Left ventricle myocardium superior (tissue), 1 donor: Measurements from ENCODE around the gene ATG4D. TPM values are rescaled to one million over a fixed set of nuclear protein-coding genes. Genes with fewer than 3 reads are reported as not detected.

ENCODE experiments used
- ATAC-seq: fragments of 200-7000 bp; cut with Tn5 transposase; one replicate; pipeline ENCODE4 v1.9.1; 2020; ENCODE audit warnings: mild to moderate bottlenecking, moderate library complexity
- DNase-seq: peaks from one replicate; pipeline ENCODE4 v3.0.0-alpha.2; 2020
- intact Hi-C: fragments of 100-400 bp; cut with micrococcal nuclease; formaldehyde crosslinking; loops from one replicate; pipeline ENCODE4 v1.11.0; 2022
- long read RNA-seq: library from polyadenylated mRNA; unstranded; transcript quantifications from one replicate; pipeline ENCODE4 v2.0.0, GENCODE V29; 2021
- total RNA-seq: library from RNA; stranded (reverse); fragmentation: NEBNext Ultra II Directional; extraction: Animal tissue kit (Norgen Biotek cat#: 25700); gene quantifications from one replicate; pipeline ENCODE4 v1.2.1, GENCODE V29; 2021
- donor health status: DM: no; HTN: yes; CAD: no; lungs with severe emphysema.

ATG4D gene
- 61.4 TPM for total RNA-seq
- long read RNA-seq, transcript ATG4D-204 (10 exons, 1,752 nt) = minor isoform, 17 of 135 reads
- long read RNA-seq, transcript ATG4D-201 (10 exons, 1,949 nt) = major isoform, 66 of 135 reads
- long read RNA-seq, transcript ATG4D-208 (9 exons, 1,619 nt) = minor isoform, 19 of 135 reads
- long read RNA-seq, partial matches to known transcripts = 16 of 135 reads
- long read RNA-seq, other reads (novel, unspliced or antisense) = 16 of 135 reads

DNA sequence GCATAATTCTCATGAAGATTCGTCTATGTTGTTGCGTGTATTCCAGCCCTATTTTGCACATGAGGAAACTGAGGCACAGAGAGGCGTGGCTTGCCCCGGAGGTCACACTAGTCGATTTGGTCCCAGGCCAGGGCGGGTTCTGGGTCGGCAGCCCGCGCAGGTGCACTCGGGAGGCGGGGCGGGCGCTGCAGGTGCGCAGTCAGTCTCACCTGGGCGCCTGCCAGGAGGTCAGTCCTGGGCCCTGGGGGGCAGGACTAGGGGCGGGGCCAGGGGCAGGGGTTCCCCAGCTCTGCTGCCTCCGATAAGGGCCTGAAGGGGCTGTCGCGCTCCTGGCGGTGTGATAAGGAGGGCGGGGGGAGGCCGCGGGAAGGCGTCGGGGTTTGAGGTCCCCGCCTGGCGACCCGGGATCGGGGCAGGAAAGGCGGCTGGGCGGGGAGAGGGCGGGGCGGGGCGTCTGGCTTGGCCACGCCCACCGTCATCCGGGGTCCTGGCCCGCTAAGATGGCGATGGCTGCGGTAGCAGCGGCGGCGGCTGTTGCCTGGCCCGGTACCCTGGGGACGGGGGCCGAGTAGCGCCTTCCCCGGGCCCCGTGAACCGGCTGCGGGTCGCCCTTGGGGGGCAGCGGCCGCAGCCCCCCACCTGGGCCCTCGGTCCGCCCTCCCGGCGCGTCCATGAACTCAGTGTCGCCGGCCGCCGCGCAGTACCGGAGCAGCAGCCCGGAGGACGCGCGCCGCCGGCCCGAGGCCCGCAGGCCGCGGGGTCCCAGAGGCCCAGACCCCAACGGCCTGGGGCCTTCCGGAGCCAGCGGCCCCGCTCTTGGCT is at the start of gene ATG4D:
Gene ATG4D (plus strand): TSS at position 485 of the 822 bp plus-strand sequence. CDS start 187 bp downstream, at position 672.
- DNase-seq = peak; percentile 88
- ATAC-seq = peak; percentile 93
- intact Hi-C loops = no loop called here

DNA sequence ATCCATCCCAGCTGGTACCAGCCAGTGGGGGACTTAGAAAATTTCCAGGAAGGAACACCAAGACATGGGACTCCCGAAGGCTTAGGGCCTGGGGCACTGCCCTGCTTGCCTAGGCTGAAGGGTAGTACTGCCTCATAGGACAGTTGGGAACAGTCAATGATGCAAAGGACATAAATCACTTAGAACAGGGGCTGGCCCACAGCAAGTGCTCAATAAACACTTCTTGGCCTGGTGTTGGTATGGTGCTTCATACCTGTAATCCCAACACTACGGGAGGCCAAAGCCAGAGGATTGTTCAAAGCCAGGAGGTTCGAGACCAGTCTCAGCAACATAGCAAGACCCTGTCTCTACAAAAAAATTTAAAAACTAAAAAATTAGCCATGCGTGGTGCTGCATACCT is 46.3 kb upstream of the ATG4D start:
- intact Hi-C loops = no loop called here
- ATAC-seq (no peak), DNase-seq (no peak)

DNA sequence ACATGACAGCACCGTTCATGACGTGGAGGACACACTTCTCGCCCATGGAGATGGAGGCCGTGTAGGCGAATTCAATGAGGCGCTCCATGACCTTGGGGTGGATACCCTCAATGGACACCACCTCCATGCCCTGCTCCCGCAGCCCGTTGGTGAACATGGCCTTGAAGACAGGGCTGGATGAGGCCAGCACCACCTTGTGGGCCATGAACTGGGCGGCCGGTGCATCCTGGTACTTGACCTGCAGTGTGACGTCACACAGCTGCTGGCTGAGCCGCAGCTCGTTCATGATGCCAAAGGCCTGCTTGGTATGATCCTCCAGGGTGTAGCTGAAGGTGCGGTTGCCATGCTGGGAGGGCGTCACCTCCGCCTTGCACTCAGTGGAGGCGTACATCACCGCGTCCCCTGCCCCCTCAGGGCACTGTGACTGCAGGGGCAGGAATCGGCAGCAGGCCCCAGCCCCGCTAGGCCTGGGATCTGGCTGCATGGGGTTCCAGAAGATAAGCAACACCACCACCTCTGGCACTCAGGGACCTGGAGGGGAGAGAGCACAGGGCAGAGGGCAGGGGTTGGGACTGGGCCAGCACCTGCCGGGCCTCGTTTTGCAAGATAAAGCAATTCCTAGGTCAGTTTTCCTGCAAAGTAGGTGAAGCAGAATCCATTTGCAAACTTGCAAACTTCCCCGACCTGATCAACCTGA is 44.0 kb upstream of the ATG4D start:
- ATAC-seq (no peak), DNase-seq (no peak)
- intact Hi-C loops = no loop called here

DNA sequence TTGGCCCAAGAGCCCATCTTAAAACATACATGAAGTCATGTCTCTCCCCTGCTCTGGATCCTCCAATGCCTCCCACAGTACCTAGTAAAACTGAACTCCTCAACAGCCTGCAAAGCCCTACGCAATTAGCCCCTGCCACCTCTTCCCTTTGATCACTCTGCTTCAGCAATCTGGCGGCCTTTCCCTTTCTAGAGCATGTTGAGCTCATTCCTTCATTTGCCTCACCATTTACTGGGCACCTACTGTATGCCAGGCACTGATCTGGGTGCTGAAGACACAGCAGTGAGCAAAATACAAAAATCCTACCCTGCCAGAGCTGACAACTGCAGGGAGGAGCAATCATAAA is 43.5 kb upstream of the ATG4D start:
- ATAC-seq (no peak), DNase-seq (no peak)
- intact Hi-C loops = no loop called here

DNA sequence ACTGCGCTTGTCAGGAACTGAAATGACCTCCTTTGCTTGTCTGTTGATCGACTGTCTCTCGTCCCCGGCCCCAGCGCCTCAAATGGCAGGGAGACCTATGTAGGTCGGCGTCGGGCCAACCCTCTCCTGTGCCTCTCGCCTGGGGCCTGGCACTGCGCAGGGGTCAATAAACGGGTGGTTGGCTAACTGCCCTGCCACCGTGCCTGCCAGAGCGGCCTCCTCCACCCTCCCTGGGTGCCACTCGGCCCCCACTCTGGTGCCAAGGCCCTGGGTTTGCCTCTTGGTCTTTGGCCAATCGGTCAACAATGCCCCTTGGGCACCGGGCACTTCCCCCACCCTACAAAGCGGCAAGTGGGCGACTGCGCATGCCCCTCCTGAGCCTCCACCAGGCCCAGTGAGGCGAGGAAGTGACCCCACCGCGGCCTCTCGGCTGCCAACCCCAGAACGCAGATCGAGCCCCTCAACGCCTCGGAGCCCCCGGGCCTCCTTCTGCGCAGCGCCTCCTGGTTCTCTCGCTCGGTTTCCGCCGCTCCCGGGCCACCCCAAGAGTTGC is 41.7 kb upstream of the ATG4D start:
- intact Hi-C loops = no loop called here
- DNase-seq (peak; percentile 94), ATAC-seq (peak; percentile 77)

DNA sequence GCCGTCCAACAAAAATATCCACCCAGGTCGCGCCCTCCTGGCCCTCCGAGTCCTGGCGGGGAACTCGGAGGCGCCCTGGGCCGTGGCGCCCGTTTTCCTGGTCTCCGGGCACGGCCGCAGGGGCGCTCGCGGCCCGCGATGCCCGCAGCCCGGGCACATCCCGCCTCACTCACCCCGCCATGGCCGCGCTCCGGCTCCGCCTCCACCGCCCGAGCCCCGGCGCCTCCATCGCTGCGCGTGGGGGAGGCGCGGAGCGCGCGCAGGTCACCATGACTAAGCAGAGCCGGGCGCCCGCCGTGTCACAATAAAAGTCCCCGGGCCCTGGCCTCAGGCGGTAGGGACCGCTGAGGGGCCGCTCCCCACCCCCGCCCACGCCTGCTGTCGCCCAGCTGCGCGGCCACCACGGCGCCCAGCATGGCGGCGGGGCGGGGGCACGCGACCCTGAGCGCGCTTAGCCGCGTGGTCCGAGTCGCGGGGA is 41.1 kb upstream of the ATG4D start:
- DNase-seq (peak; percentile 98), ATAC-seq (peak; percentile 95)
- intact Hi-C loops = no loop called here

DNA sequence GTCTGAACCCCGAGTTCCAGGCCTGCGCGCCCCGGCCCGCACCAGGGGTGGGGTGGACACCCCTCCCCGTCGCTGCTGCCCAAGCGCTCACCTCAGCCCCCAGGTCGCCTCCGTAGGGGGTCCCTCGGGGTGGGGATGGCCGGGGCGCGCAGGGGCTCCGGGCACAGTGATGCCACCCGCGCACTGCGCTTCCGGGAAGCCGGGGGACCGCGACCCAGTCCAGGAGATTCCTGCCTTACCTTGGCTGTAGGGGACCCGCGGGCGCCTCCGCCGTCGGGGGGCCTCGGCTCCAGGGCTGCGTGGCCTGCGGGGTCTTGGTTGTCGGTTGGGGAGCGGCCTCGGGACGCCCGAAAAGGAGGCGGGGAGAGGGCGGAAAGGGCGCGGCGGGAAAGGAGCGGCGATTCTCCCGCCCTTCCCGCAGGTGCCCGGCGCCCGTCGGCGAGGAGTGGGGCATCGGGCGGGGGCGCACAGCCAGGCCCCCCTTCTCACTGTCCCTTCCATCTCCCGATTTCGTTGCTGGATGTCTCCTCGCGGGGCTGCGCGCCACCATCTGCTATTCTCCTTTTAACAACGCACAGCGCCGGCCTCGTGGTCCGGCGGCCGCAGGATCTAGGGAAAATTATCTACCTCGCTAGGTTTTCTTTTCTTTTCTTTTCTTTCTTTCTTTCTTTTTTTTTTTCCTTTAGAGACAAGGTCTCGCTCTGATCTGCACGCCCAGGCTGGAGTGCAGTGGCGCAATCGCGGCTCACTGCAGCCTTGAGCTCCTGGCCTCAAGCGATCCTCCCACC is 40.5 kb upstream of the ATG4D start, which contains the start of gene KEAP1:
Gene KEAP1 (minus strand): TSS at position 355 of the 788 bp plus-strand sequence. CDS start 3,323 bp downstream, outside the sequence.
- intact Hi-C loops = no loop called here
- peak; percentile 26 for ATAC-seq
- DNase-seq = peak; percentile 65

DNA sequence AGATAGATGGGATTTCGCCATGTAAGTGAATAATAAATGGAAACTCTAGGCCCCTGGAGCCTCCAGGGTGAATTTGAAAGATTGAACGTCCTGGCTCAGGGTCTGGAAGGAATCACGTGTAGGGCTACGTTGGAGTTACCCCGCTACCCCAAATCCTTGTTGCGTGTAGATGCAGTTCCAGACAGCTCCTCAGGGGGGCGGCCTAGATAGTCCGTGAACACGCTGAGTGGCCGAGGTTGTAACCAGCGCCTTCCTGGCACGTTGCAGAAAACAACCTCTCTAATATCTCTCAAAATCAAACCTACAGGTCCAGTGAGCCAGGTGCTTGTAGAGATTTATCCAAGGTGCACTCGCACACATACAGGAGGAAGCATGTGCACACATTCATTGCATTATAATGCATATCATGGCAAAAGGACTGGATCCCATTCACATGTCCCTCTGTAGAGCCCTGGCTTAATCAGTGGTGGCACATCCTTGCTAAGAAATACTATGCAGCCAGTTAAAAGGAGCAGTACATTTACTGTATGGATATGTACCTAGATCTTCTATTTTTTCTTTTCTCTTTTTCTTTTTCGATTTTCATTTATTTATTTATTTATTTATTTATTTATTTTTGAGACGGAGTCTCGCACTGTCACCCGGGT is 38.0 kb upstream of the ATG4D start:
- peak; percentile 84 for DNase-seq
- intact Hi-C loops = no loop called here
- no peak for ATAC-seq

DNA sequence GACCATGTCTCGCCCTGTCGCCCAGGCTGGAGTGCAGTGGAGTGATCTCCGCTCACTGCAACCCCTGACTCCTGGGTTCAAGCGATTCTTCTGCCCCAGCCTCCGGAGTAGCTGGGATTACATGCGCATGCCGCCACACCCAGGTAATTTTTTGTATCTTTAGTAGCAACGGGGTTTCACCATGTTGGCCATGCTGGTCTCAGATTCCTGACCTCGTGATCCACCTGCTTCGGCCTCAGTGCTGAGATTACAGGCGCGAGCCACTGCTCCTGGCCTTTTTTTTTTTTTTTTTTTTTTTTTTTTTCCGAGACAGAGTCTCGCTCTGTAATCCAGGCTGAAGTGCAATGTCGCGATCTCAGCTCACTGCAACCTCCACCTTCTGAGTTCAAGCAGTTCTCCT is 35.7 kb upstream of the ATG4D start:
- intact Hi-C loops = no loop called here
- ATAC-seq (no peak), DNase-seq (no peak)

DNA sequence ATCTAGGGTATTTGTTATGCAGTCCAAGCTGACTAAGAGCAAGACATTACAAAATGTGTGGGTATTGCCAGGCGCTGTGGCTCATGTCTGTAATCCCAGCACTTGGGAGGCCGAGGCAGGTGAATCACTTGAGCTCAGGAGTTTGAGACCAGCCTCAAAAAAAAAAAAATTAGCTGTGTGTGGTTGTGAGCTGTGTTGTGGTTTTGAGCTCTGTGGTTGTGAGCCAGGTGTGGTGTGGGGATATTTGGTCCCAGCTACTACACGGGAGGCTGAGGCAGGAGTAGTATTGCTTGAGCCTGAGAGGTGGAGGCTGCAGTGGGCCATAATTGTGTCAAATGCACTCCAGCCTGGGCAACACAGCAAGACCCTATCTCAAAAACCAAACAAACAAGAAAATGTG is 35.0 kb upstream of the ATG4D start:
- DNase-seq = no peak
- intact Hi-C loops = no loop called here
- ATAC-seq = no peak

DNA sequence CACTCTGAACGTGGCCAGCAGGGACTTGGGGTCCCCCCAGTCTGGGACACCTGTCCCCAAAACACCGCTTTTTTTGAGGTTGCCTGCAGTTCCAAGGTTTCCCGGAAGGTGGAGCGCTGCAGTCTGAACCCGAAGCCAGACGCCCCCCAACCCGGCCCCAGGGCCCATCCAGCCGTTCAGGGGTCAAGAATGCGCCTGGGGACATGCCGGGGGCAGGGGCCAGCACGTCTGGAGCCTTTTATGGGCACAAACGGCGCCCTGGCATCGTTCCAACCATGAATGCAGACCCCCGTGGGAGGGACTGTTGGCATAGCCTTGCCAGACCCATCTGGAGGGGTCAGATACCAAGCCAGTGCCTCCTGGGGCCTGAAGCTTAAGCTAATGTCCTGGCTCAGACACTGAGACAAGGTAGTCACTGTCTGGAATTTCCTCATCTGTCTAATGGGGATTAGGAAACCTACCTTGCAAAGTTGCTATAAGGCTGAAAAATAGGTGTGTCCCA is 33.4 kb upstream of the ATG4D start:
- ATAC-seq = no peak
- intact Hi-C loops = no loop called here

DNA sequence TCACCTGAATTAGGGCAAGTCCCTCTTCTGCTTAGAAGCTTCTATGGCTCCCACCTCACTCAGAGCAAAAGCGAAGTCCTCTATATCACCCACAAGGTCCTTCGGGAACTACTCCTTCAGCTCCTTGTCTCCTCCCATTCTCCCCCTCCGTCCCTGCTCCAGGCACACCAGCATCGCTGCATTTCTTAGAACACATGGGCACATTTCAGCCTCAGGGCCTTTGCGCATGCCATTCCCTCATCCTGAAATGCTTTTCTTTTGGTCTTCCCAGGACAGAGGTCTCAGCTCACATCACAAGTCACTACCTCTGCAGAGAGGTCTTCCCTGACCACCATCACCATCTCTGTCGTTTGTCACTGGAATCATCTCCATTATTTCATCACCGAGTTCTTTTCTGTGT is 30.5 kb upstream of the ATG4D start:
- no peak for DNase-seq
- ATAC-seq = no peak
- intact Hi-C loops = no loop called here

More for the DNA sequence above, 33.4 kb upstream of the ATG4D start:
- DNase-seq = no peak

DNA sequence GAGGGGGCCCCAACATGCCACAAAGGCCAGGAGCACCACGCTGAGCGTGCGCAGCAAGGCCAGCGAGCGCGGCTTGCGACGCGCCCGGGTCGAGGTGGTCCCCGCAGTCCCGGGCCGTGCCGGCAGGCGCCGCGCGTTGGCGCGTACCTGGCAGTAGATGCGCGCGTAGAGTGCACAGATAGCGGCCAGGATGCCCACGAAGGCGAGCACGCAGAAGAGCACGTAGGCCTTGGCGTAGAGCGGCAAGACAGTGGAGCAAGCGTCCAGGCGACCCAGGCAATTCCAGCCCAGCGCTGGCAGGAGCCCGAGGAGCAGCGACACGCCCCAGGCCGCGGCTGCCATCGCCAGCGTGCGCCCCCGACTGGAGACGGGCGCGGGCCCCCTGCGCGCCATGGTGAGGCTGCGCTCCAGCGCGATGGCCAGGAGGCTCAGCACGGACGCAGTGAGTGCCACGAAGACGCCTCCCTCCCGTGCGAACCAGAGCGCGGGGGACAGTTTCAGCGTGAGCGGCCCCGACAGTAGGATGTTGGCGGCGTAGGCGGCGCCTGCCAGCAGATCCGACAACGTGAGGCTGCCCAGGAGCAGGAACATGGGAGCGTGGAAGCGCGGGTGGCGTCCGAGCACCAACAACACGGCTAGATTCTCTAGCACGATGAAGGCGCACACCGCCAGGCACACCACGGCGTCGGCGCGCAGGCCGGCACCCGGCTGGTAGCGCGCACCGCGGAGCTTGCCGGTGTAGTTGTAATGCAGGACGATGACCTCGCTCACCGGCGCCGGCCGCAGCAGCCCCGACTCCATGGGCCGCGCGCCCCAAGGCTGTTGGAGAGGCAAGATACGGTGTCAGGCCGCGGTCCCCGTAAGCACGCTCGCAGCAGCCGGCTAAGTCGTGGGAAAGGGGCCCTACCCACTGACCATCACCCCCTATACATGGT is 29.2 kb upstream of the ATG4D start:
- ATAC-seq (no peak), DNase-seq (no peak)
- intact Hi-C loops = no loop called here

DNA sequence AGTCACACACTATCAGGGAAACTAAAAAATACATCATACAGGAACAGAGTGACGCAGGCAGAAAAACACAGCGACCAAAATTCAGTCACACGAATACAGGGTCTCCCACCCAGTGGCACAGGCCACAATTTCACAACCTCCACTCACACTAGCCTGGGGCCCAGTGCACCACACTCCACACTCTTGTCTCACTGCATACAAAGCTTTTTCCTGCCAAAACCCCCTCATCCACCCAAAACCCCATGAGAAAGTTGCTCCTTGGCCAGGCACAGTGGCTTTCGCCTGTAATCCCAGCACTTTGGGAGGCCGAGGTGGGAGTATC is 27.7 kb upstream of the ATG4D start:
- intact Hi-C loops = no loop called here
- ATAC-seq (no peak), DNase-seq (no peak)

DNA sequence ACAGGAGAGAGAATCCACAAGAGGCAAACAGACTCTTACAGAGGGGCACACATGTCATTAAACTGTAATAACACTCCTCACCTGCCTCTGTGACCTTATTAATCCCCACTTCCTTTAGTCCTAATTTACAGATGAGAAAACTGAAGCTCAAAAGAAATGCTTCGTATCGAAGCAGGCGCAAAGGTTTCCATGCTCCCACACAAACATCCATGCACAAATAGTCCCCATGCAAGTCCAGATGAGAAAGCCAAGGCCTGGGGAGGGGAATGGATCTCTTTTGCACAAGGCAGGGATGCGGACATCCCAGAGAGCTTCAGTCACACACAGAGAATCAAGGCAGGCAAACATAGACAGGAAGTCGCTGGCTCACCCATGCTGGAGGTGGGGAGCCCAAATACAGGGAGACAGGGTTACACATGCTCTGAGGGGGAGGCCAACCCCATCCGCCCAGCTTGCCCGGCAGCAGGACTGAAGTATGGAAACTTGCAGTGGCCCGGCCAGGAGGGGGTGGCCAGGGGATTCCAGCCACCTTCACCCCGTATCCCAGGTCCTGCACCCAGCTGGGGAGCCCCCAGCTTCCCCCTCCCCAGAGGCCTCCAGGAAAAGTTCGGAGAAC is 26.9 kb upstream of the ATG4D start:
- DNase-seq (no peak), ATAC-seq (no peak)
- intact Hi-C loops = no loop called here

DNA sequence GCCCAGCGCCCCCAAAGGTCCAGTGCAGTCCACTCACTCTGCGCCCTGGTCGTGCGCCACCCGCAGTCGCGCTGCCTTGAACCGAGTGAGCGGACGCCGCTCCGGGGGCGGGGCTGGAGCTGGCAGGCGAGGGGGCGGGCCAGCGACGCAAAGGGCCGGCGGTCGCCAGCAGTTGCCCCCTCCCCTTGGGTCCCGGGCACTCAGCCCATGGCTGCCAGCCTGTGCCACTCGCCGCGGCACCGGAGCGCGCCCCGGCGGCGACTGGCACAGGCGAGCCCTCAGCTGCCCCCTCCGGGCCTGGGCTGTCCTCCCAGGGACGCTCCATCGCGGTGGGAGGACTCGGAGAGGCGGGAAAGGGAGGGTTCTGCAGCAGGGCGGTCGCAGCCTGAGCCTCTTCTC is 26.3 kb upstream of the ATG4D start, which contains the start of gene S1PR5:
Gene S1PR5 (minus strand): TSS at position 87 of the 399 bp plus-strand sequence. CDS start 2,436 bp downstream, outside the sequence.
- peak; percentile 46 for DNase-seq
- peak; percentile 62 for ATAC-seq

More for the DNA sequence above, 26.3 kb upstream of the ATG4D start, which contains the start of gene S1PR5:
- intact Hi-C loops = no loop called here
